Measurements from ENCODE around the gene MEGF6. TPM values are rescaled to one million over a fixed set of nuclear protein-coding genes. Genes with fewer than 3 reads are reported as not detected.

The MEGF6 gene
- total RNA-seq, 1 donor from 2014 or later: 10.9 TPM

GRCh38 chr1:3518256-3518655 lies 93.1 kb downstream of the MEGF6 start:
- DNase-seq (no peak), ATAC-seq (ENCODE audit: low read depth) (no peak)
- Mint-ChIP-seq H3K36me3 (ENCODE audit: low read depth) (peaks cover 5% of the 10 kb centered on the region), H3K27me3 (no peaks in the 10 kb centered on the region), H3K9me3 (no peaks in the 10 kb centered on the region), H3K4me1 (no peaks in the 10 kb centered on the region), H3K27ac (no peak overlapping the region), H3K4me3 (no peak overlapping the region)
- TF ChIP-seq, protein P1, sequence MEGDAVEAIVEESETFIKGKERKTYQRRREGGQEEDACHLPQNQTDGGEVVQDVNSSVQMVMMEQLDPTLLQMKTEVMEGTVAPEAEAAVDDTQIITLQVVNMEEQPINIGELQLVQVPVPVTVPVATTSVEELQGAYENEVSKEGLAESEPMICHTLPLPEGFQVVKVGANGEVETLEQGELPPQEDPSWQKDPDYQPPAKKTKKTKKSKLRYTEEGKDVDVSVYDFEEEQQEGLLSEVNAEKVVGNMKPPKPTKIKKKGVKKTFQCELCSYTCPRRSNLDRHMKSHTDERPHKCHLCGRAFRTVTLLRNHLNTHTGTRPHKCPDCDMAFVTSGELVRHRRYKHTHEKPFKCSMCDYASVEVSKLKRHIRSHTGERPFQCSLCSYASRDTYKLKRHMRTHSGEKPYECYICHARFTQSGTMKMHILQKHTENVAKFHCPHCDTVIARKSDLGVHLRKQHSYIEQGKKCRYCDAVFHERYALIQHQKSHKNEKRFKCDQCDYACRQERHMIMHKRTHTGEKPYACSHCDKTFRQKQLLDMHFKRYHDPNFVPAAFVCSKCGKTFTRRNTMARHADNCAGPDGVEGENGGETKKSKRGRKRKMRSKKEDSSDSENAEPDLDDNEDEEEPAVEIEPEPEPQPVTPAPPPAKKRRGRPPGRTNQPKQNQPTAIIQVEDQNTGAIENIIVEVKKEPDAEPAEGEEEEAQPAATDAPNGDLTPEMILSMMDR (IDR thresholded peaks at IDR 0.05): no peak
- CTCF ChIA-PET: interaction anchor here (1.3 kb wide), 1 partner anchor 101 kb away, joined by 3 read pairs; no protein-coding TSS in a partner anchor
- POLR2A ChIA-PET: no interaction called here
- intact Hi-C loops (cut with micrococcal nuclease): no loop called here

- CTCF ChIA-PET: interaction anchor here (1.3 kb wide), 1 partner anchor 102 kb away, joined by 3 read pairs; no protein-coding TSS in a partner anchor
- peaks cover 7% of the 10 kb centered on the region for H3K36me3 Mint-ChIP-seq (ENCODE audit: low read depth)
- ATAC-seq (ENCODE audit: low read depth) (no peak), DNase-seq (no peak)
- H3K9me3 Mint-ChIP-seq: no peaks in the 10 kb centered on the region
- TF ChIP-seq, protein P1 (IDR thresholded peaks at IDR 0.05): no peak
- no peak overlapping the region for H3K4me3 Mint-ChIP-seq
- H3K27me3 Mint-ChIP-seq: no peaks in the 10 kb centered on the region
- intact Hi-C loops (cut with micrococcal nuclease): no loop called here
- H3K4me1 Mint-ChIP-seq: no peaks in the 10 kb centered on the region
- H3K27ac Mint-ChIP-seq: no peak overlapping the region
- POLR2A ChIA-PET: no interaction called here
Measured at GRCh38 chr1:3516911-3517675, 94.2 kb downstream of the MEGF6 start.

GRCh38 chr1:3516481-3516869 lies 94.8 kb downstream of the MEGF6 start:
- no peaks in the 10 kb centered on the region for H3K27me3 Mint-ChIP-seq
- ChIA-PET POLR2A (no interaction called here), CTCF (no interaction called here)
- no peak overlapping the region for H3K4me3 Mint-ChIP-seq
- no peaks in the 10 kb centered on the region for H3K4me1 Mint-ChIP-seq
- H3K36me3 Mint-ChIP-seq (ENCODE audit: low read depth): peaks cover 7% of the 10 kb centered on the region
- no peaks in the 10 kb centered on the region for H3K9me3 Mint-ChIP-seq
- DNase-seq (no peak), ATAC-seq (ENCODE audit: low read depth) (no peak)
- no peak overlapping the region for H3K27ac Mint-ChIP-seq
- intact Hi-C loops (cut with micrococcal nuclease): no loop called here
- TF ChIP-seq, protein P1 (IDR thresholded peaks at IDR 0.05): no peak

GRCh38 chr1:3515774-3516480 lies 95.4 kb downstream of the MEGF6 start:
- ATAC-seq (ENCODE audit: low read depth) (no peak), DNase-seq (no peak)
- CTCF ChIA-PET: no interaction called here
- POLR2A ChIA-PET: no interaction called here
- Mint-ChIP-seq H3K4me1 (no peaks in the 10 kb centered on the region), H3K27me3 (no peaks in the 10 kb centered on the region), H3K36me3 (ENCODE audit: low read depth) (peaks cover 7% of the 10 kb centered on the region), H3K9me3 (no peaks in the 10 kb centered on the region), H3K27ac (no peak overlapping the region), H3K4me3 (no peak overlapping the region)
- intact Hi-C loops (cut with micrococcal nuclease): no loop called here
- TF ChIP-seq, protein P1 (IDR thresholded peaks at IDR 0.05): no peak

DNA sequence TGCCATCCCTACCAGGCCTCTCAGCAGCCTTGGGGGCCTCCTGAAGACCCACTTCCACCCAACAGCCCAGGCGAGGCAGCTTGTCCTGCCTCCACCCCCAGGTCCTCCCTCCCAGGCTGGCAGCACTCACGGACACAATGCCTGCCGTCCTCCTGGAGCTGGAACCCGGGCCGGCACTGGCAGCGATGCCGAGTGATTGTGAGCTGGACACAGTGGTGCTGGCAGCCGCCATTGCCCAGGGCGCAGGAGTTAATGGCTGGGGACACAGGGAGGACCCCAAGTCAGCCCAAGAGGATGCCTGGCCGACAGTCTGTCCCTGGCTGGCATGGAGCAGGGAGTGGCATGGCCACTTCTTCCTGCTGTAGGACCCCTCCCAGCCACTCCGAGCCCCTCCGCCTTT lies 96.0 kb downstream of the MEGF6 start:
- Mint-ChIP-seq H3K27me3 (no peaks in the 10 kb centered on the region), H3K4me1 (no peaks in the 10 kb centered on the region), H3K9me3 (no peaks in the 10 kb centered on the region), H3K36me3 (ENCODE audit: low read depth) (peaks cover 7% of the 10 kb centered on the region), H3K4me3 (no peak overlapping the region), H3K27ac (no peak overlapping the region)
- intact Hi-C loops (cut with micrococcal nuclease): no loop called here
- ChIA-PET CTCF (no interaction called here), POLR2A (no interaction called here)
- TF ChIP-seq, protein P1 (IDR thresholded peaks at IDR 0.05): no peak
- no peak for ATAC-seq (ENCODE audit: low read depth)
- no peak for DNase-seq

All from activated B cell treated with CpG ODN at 0.5 μM for 24 hours (primary cell).